ENCODE data around the gene TSPAN6.
A peak's percentile ranks its signal among the peaks of the same experiment; 100 is the strongest.

Gene TSPAN6

GRCh38 chrX:100636321-100636991 is at the start of gene TSPAN6:
TSPAN6 (minus strand) TSS chrX:100636806; CDS start chrX:100636694, 112 bp downstream.
- Histone ChIP-seq H3K9me3 (ENCODE audit: control insufficient read depth in 1 of 2, low read length in 2 of 2) (no peaks in the 10 kb centered on the region), H3K4me1 (ENCODE audit: control insufficient read depth in 1 of 2, insufficient read depth in 2 of 2, low read length in 2 of 2) (no peaks in the 10 kb centered on the region), H3K9ac (ENCODE audit: low read depth in 1 of 2, low read length in 2 of 2) (peak within 1 kb of the TSS; percentile 60 to 70), H3K27ac (ENCODE audit: low read depth, low read length) (peak within 1 kb of the TSS; percentile 10), H3K36me3 (ENCODE audit: control insufficient read depth in 1 of 2, insufficient read depth in 2 of 2, low read length in 2 of 2) (peaks cover 0 to 4% of the 10 kb centered on the region in 2 donors), H3K27me3 (ENCODE audit: control insufficient read depth in 1 of 2, insufficient read depth in 2 of 2, low read length in 2 of 2) (no peaks in the 10 kb centered on the region), H3K4me3 (ENCODE audit: low read depth in 1 of 2, low read length in 2 of 2) (peak within 1 kb of the TSS; percentile 73 to 76)

- Histone ChIP-seq H3K27me3 (ENCODE audit: control insufficient read depth in 1 of 2, insufficient read depth in 2 of 2, low read length in 2 of 2) (no peaks in the 10 kb centered on the region), H3K4me3 (ENCODE audit: low read depth in 1 of 2, low read length in 2 of 2) (no peak overlapping the region), H3K9me3 (ENCODE audit: control insufficient read depth in 1 of 2, low read length in 2 of 2) (no peaks in the 10 kb centered on the region), H3K4me1 (ENCODE audit: control insufficient read depth in 1 of 2, insufficient read depth in 2 of 2, low read length in 2 of 2) (no peaks in the 10 kb centered on the region), H3K27ac (ENCODE audit: low read depth, low read length) (no peak overlapping the region), H3K9ac (ENCODE audit: low read depth in 1 of 2, low read length in 2 of 2) (no peak overlapping the region), H3K36me3 (ENCODE audit: control insufficient read depth in 1 of 2, insufficient read depth in 2 of 2, low read length in 2 of 2) (peaks cover 0 to 3% of the 10 kb centered on the region in 2 donors)
Observed at GRCh38 chrX:100685997-100686305, 49.3 kb upstream of the TSPAN6 start.

GRCh38 chrX:100685284-100685996 is 48.8 kb upstream of the TSPAN6 start:
- Histone ChIP-seq H3K36me3 (ENCODE audit: control insufficient read depth in 1 of 2, insufficient read depth in 2 of 2, low read length in 2 of 2) (peaks cover 0 to 3% of the 10 kb centered on the region in 2 donors), H3K4me1 (ENCODE audit: control insufficient read depth in 1 of 2, insufficient read depth in 2 of 2, low read length in 2 of 2) (no peaks in the 10 kb centered on the region), H3K9me3 (ENCODE audit: control insufficient read depth in 1 of 2, low read length in 2 of 2) (no peaks in the 10 kb centered on the region), H3K4me3 (ENCODE audit: low read depth in 1 of 2, low read length in 2 of 2) (no peak overlapping the region), H3K27ac (ENCODE audit: low read depth, low read length) (no peak overlapping the region), H3K27me3 (ENCODE audit: control insufficient read depth in 1 of 2, insufficient read depth in 2 of 2, low read length in 2 of 2) (no peaks in the 10 kb centered on the region), H3K9ac (ENCODE audit: low read depth in 1 of 2, low read length in 2 of 2) (no peak overlapping the region)

GRCh38 chrX:100682939-100683338 is 46.3 kb upstream of the TSPAN6 start:
- H3K27ac ChIP-seq (ENCODE audit: low read depth, low read length): no peak overlapping the region

GRCh38 chrX:100681599-100681998 is 45.0 kb upstream of the TSPAN6 start:
- Histone ChIP-seq H3K9ac (ENCODE audit: low read depth in 1 of 2, low read length in 2 of 2) (no peak overlapping the region), H3K9me3 (ENCODE audit: control insufficient read depth in 1 of 2, low read length in 2 of 2) (no peaks in the 10 kb centered on the region), H3K27me3 (ENCODE audit: control insufficient read depth in 1 of 2, insufficient read depth in 2 of 2, low read length in 2 of 2) (no peaks in the 10 kb centered on the region), H3K27ac (ENCODE audit: low read depth, low read length) (no peak overlapping the region), H3K4me1 (ENCODE audit: control insufficient read depth in 1 of 2, insufficient read depth in 2 of 2, low read length in 2 of 2) (no peaks in the 10 kb centered on the region), H3K36me3 (ENCODE audit: control insufficient read depth in 1 of 2, insufficient read depth in 2 of 2, low read length in 2 of 2) (peaks cover 0 to 2% of the 10 kb centered on the region in 2 donors), H3K4me3 (ENCODE audit: low read depth in 1 of 2, low read length in 2 of 2) (no peak overlapping the region)

More at GRCh38 chrX:100682939-100683338, 46.3 kb upstream of the TSPAN6 start:
- Histone ChIP-seq H3K4me1 (ENCODE audit: control insufficient read depth in 1 of 2, insufficient read depth in 2 of 2, low read length in 2 of 2) (no peaks in the 10 kb centered on the region), H3K9ac (ENCODE audit: low read depth in 1 of 2, low read length in 2 of 2) (no peak overlapping the region), H3K4me3 (ENCODE audit: low read depth in 1 of 2, low read length in 2 of 2) (no peak overlapping the region), H3K9me3 (ENCODE audit: control insufficient read depth in 1 of 2, low read length in 2 of 2) (no peaks in the 10 kb centered on the region), H3K27me3 (ENCODE audit: control insufficient read depth in 1 of 2, insufficient read depth in 2 of 2, low read length in 2 of 2) (no peaks in the 10 kb centered on the region), H3K36me3 (ENCODE audit: control insufficient read depth in 1 of 2, insufficient read depth in 2 of 2, low read length in 2 of 2) (peaks cover 0 to 3% of the 10 kb centered on the region in 2 donors)

GRCh38 chrX:100680756-100681155 is 44.1 kb upstream of the TSPAN6 start:
- Histone ChIP-seq H3K36me3 (ENCODE audit: control insufficient read depth in 1 of 2, insufficient read depth in 2 of 2, low read length in 2 of 2) (no peaks in the 10 kb centered on the region), H3K4me3 (ENCODE audit: low read depth in 1 of 2, low read length in 2 of 2) (no peak overlapping the region), H3K27ac (ENCODE audit: low read depth, low read length) (no peak overlapping the region), H3K9me3 (ENCODE audit: control insufficient read depth in 1 of 2, low read length in 2 of 2) (no peaks in the 10 kb centered on the region), H3K4me1 (ENCODE audit: control insufficient read depth in 1 of 2, insufficient read depth in 2 of 2, low read length in 2 of 2) (no peaks in the 10 kb centered on the region), H3K27me3 (ENCODE audit: control insufficient read depth in 1 of 2, insufficient read depth in 2 of 2, low read length in 2 of 2) (no peaks in the 10 kb centered on the region), H3K9ac (ENCODE audit: low read depth in 1 of 2, low read length in 2 of 2) (no peak overlapping the region)

- Histone ChIP-seq H3K4me1 (ENCODE audit: control insufficient read depth in 1 of 2, insufficient read depth in 2 of 2, low read length in 2 of 2) (no peaks in the 10 kb centered on the region), H3K9me3 (ENCODE audit: control insufficient read depth in 1 of 2, low read length in 2 of 2) (no peaks in the 10 kb centered on the region), H3K27me3 (ENCODE audit: control insufficient read depth in 1 of 2, insufficient read depth in 2 of 2, low read length in 2 of 2) (no peaks in the 10 kb centered on the region), H3K36me3 (ENCODE audit: control insufficient read depth in 1 of 2, insufficient read depth in 2 of 2, low read length in 2 of 2) (no peaks in the 10 kb centered on the region), H3K27ac (ENCODE audit: low read depth, low read length) (no peak overlapping the region), H3K9ac (ENCODE audit: low read depth in 1 of 2, low read length in 2 of 2) (no peak overlapping the region), H3K4me3 (ENCODE audit: low read depth in 1 of 2, low read length in 2 of 2) (no peak overlapping the region)
Observed at GRCh38 chrX:100677611-100678181, 41.1 kb upstream of the TSPAN6 start.

- Histone ChIP-seq H3K27ac (ENCODE audit: low read depth, low read length) (no peak overlapping the region), H3K4me1 (ENCODE audit: control insufficient read depth in 1 of 2, insufficient read depth in 2 of 2, low read length in 2 of 2) (no peaks in the 10 kb centered on the region), H3K4me3 (ENCODE audit: low read depth in 1 of 2, low read length in 2 of 2) (no peak overlapping the region), H3K27me3 (ENCODE audit: control insufficient read depth in 1 of 2, insufficient read depth in 2 of 2, low read length in 2 of 2) (no peaks in the 10 kb centered on the region), H3K36me3 (ENCODE audit: control insufficient read depth in 1 of 2, insufficient read depth in 2 of 2, low read length in 2 of 2) (no peaks in the 10 kb centered on the region), H3K9ac (ENCODE audit: low read depth in 1 of 2, low read length in 2 of 2) (no peak overlapping the region), H3K9me3 (ENCODE audit: control insufficient read depth in 1 of 2, low read length in 2 of 2) (no peaks in the 10 kb centered on the region)
Observed at GRCh38 chrX:100674705-100675104, 38.1 kb upstream of the TSPAN6 start.

- H3K27ac ChIP-seq (ENCODE audit: low read depth, low read length): no peak overlapping the region
- no peaks in the 10 kb centered on the region for H3K27me3 ChIP-seq (ENCODE audit: control insufficient read depth in 1 of 2, insufficient read depth in 2 of 2, low read length in 2 of 2)
- H3K4me3 ChIP-seq (ENCODE audit: low read depth in 1 of 2, low read length in 2 of 2): no peak overlapping the region
- H3K36me3 ChIP-seq (ENCODE audit: control insufficient read depth in 1 of 2, insufficient read depth in 2 of 2, low read length in 2 of 2): no peaks in the 10 kb centered on the region
- no peaks in the 10 kb centered on the region for H3K4me1 ChIP-seq (ENCODE audit: control insufficient read depth in 1 of 2, insufficient read depth in 2 of 2, low read length in 2 of 2)
- no peak overlapping the region for H3K9ac ChIP-seq (ENCODE audit: low read depth in 1 of 2, low read length in 2 of 2)
- H3K9me3 ChIP-seq (ENCODE audit: control insufficient read depth in 1 of 2, low read length in 2 of 2): no peaks in the 10 kb centered on the region
Observed at GRCh38 chrX:100673397-100673953, 36.9 kb upstream of the TSPAN6 start.

GRCh38 chrX:100672966-100673365 is 36.4 kb upstream of the TSPAN6 start:
- Histone ChIP-seq H3K4me3 (ENCODE audit: low read depth in 1 of 2, low read length in 2 of 2) (no peak overlapping the region), H3K9ac (ENCODE audit: low read depth in 1 of 2, low read length in 2 of 2) (no peak overlapping the region), H3K27me3 (ENCODE audit: control insufficient read depth in 1 of 2, insufficient read depth in 2 of 2, low read length in 2 of 2) (no peaks in the 10 kb centered on the region), H3K4me1 (ENCODE audit: control insufficient read depth in 1 of 2, insufficient read depth in 2 of 2, low read length in 2 of 2) (no peaks in the 10 kb centered on the region), H3K27ac (ENCODE audit: low read depth, low read length) (no peak overlapping the region), H3K9me3 (ENCODE audit: control insufficient read depth in 1 of 2, low read length in 2 of 2) (no peaks in the 10 kb centered on the region), H3K36me3 (ENCODE audit: control insufficient read depth in 1 of 2, insufficient read depth in 2 of 2, low read length in 2 of 2) (no peaks in the 10 kb centered on the region)

All from duodenal mucosa (tissue), 2 donors.